Left ventricle myocardium inferior (tissue), 1 donor: Measurements from ENCODE around the gene ZNF668. TPM values are rescaled to one million over a fixed set of nuclear protein-coding genes. Genes with fewer than 3 reads are reported as not detected.

Source experiments
- DNase-seq: peaks from one replicate; pipeline ENCODE4 v3.0.0-alpha.2; 2020
- H3K27ac ChIP-seq: fragments of 200-600 bp; replicated peaks from 2 replicates; pipeline ENCODE4 v1.8.0; 2021
- H3K27me3 ChIP-seq: fragments of 200-600 bp; 2 replicates; pipeline ENCODE4 v1.8.0; 2021; ENCODE audit warnings: low read depth
- H3K36me3 ChIP-seq: fragments of 200-600 bp; 2 replicates; pipeline ENCODE4 v1.8.0; 2021
- H3K4me1 ChIP-seq: fragments of 200-600 bp; 2 replicates; pipeline ENCODE4 v1.8.0; 2021
- H3K4me3 ChIP-seq: fragments of 200-600 bp; 2 replicates; pipeline ENCODE4 v1.8.0; 2021; ENCODE audit warnings: mild to moderate bottlenecking, moderate library complexity
- H3K9me3 ChIP-seq: fragments of 200-600 bp; replicated peaks from 2 replicates; pipeline ENCODE4 v1.8.0; 2021
- intact Hi-C: fragments of 100-400 bp; cut with micrococcal nuclease; formaldehyde crosslinking; loops from one replicate; pipeline ENCODE4 v1.11.0; 2022
- total RNA-seq: library from RNA; stranded (reverse); fragmentation: NEBNext Ultra II Directional; extraction: Animal tissue kit (Norgen Biotek cat#: 25700); gene quantifications from one replicate; pipeline ENCODE4 v1.2.1, GENCODE V29; 2021
- TF ChIP-seq, protein P1 (sequence below): fragments of 200-600 bp; IDR thresholded peaks from 2 replicates; pipeline ENCODE4 v1.8.0; 2021; ENCODE audit warnings: antibody characterized with exemption, mild to moderate bottlenecking, borderline replicate concordance
- donor health status: DM: no; HTN: yes; CAD: no; lungs with severe emphysema.

The ZNF668 gene
- total RNA-seq, 1 donor from 2014 or later = 5.3 TPM

DNA sequence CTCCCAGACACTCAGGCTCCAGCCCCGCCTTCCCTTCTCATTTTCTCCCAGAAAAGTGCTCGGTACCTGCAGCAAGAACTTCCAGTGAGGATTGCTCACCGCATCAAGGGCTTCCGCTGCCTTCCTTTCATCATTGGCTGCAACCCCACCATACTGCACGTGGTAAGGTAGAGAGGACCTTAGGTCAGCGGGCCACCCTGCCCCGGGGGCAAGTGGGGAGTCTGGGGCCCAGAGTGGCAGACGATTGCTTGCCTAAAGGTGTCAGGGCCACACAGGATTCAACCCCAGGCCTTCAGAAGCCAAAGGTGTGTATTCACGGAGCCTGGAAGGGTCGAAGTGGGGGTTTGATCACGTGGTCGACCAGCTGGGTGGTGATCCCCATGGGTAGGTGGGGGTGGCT is 35.6 kb upstream of the ZNF668 start:
- peaks cover 34% of the 10 kb centered on the region for H3K36me3 ChIP-seq
- peak overlapping the region; percentile 98 for H3K4me3 ChIP-seq
- peaks cover 60% of the 10 kb centered on the region for H3K4me1 ChIP-seq
- no peak for DNase-seq
- intact Hi-C loops = no loop called here
- H3K27ac ChIP-seq = peak overlapping the region; percentile 96
- TF ChIP-seq, protein P1, sequence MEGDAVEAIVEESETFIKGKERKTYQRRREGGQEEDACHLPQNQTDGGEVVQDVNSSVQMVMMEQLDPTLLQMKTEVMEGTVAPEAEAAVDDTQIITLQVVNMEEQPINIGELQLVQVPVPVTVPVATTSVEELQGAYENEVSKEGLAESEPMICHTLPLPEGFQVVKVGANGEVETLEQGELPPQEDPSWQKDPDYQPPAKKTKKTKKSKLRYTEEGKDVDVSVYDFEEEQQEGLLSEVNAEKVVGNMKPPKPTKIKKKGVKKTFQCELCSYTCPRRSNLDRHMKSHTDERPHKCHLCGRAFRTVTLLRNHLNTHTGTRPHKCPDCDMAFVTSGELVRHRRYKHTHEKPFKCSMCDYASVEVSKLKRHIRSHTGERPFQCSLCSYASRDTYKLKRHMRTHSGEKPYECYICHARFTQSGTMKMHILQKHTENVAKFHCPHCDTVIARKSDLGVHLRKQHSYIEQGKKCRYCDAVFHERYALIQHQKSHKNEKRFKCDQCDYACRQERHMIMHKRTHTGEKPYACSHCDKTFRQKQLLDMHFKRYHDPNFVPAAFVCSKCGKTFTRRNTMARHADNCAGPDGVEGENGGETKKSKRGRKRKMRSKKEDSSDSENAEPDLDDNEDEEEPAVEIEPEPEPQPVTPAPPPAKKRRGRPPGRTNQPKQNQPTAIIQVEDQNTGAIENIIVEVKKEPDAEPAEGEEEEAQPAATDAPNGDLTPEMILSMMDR = no peak
- H3K9me3 ChIP-seq = no peaks in the 10 kb centered on the region
- H3K27me3 ChIP-seq = no peaks in the 10 kb centered on the region

DNA sequence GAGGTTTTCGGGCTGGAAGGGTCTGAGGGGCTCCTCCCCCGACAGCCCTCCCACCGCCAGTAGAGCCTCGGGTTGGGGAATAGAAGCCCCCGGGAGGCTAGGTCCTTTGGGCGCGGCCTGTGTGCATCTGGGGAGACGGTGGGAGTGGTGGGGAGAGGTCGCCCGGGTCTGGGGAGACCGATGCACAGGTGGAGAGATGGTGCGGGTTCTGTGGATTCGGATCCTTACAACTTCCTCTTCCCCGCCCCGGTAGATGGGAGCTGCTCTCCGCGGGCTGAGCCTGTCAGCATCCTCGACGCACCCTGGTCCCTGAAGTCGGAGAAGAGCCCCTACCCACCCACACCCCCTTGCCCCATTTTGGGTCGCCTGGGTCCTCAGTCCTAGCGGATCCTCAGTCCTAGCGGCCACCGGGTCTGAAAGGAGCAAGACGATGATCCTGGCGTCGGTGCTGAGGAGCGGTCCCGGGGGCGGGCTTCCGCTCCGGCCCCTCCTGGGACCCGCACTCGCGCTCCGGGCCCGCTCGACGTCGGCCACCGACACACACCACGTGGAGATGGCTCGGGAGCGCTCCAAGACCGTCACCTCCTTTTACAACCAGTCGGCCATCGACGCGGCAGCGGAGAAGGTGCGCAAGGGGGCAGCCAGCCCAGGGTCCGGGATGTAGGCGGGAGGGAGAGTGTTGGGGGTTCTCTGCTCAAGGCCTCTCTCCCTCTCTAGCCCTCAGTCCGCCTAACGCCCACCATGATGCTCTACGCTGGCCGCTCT is 34.9 kb upstream of the ZNF668 start:
- H3K36me3 ChIP-seq = peaks cover 34% of the 10 kb centered on the region
- peaks cover 54% of the 10 kb centered on the region for H3K4me1 ChIP-seq
- no peaks in the 10 kb centered on the region for H3K9me3 ChIP-seq
- H3K27ac ChIP-seq = peak overlapping the region; percentile 96
- DNase-seq = no peak
- TF ChIP-seq, protein P1 = no peak
- intact Hi-C loops = no loop called here
- peak overlapping the region; percentile 98 for H3K4me3 ChIP-seq
- no peaks in the 10 kb centered on the region for H3K27me3 ChIP-seq

DNA sequence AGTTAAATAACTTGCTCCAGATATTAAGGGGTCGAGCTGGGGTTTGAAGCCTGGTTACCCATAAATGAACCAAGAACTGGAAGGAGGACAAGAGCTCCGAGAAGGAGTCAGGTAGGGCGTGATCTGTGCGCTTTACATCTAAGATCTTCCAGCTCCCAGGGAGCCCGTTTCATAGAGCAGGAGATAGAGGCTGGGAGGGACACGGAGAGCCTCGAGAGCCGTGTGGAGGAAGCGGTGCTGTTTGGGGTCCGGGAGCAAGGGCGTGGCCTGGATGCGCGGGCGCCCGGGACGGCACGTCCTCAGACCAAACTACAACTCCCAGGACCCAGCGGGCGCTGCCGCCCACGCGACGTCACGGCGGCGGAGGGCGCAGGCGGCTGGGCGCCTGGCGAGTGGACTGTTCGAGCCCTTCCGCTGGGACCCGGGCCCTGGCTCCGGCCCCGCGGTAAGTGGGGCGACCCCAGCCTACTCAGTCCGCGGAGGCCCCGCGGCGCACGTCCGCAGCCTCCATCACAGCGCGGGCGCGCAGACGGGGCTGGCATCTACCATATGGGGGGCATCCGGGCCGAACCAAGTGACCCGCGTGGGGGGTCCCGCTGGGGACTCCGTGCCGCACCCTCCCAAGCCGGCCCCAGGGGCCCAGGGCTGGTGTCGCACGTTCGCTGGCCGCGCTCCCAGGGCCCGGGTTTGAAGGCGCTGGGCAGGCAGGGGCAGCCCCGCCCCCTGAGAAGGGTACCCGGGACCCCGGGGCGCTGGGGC is 34.2 kb upstream of the ZNF668 start, which contains the start of gene BCKDK:
BCKDK (plus strand) TSS at position 352 of the 759 bp plus-strand sequence. CDS start 838 bp downstream, outside the sequence.
- H3K27me3 ChIP-seq = no peaks in the 10 kb centered on the region
- H3K27ac ChIP-seq = peak within 1 kb of the TSS; percentile 96
- no peaks in the 10 kb centered on the region for H3K9me3 ChIP-seq
- peak within 1 kb of the TSS; percentile 98 for H3K4me3 ChIP-seq
- H3K4me1 ChIP-seq = peaks cover 47% of the 10 kb centered on the region
- intact Hi-C loops = no loop called here
- peak; percentile 87 for DNase-seq
- H3K36me3 ChIP-seq = peaks cover 34% of the 10 kb centered on the region
- TF ChIP-seq, protein P1 = no peak

DNA sequence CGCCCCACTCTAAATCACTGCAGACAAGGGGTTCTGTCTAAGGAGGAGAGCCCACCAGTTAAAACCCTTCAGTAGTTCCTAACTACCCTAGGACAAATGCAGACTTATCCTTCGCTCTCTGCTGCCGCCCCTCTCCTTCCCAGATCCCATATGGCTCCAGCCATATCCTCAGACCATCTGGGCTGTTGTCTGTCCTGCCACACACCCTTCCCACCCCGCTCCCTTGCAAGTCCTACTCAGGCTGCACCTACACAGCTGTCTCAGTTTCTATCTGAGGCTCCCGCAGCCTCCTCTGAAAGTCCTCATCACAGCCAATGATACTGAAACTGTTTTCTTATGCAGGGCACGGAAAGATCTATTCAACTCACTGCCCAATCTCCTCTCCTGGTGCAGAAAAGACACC is 33.4 kb upstream of the ZNF668 start:
- H3K9me3 ChIP-seq = no peaks in the 10 kb centered on the region
- H3K4me3 ChIP-seq = peak overlapping the region; percentile 98
- TF ChIP-seq, protein P1 = no peak
- no peak for DNase-seq
- H3K36me3 ChIP-seq = peaks cover 33% of the 10 kb centered on the region
- H3K27me3 ChIP-seq = no peaks in the 10 kb centered on the region
- peak overlapping the region; percentile 96 for H3K27ac ChIP-seq
- H3K4me1 ChIP-seq = peaks cover 39% of the 10 kb centered on the region
- intact Hi-C loops = no loop called here

DNA sequence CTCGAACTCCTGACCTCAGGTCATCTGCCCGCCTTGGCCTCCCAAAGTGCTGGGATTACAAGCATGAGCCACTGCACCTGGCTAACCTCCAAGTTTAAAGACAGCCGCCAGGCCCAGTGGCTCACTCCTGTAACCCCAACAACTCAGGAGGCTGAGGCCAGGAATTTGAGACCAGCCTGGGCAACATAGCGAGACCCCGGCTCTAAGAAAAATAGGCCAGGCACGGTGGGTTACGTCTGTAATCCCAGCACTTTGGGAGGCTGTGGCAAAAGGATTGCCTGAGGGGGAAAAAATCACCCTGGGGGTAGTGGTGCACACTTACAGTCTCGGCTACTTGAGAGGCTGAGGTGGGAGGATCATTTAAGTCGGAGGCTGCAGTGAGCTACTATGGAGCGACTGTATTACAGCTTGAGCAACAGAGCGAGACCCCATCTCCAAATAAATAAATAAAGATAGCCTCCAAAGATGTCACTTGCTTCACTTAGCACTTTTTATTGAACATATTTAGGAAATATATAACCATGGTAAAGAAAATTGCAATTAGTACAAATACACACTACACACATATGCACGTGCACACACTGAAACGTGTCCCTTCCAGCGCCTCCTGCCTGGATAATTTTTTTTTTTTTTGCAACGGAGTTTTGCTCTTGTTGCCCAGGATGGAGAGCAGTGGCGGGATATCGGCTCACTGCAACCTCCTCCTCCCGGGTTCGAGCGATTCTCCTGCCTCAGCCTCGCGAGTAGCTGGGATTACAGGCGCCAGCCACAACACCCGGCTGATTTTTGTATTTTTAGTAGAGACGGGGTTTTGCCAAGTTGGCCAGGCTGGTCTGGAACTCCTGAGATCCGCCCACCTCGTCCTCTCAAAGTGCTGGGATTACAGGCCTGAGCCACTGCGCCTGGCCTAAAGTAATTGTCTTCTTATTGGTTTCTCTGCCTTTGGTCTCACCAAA is 32.7 kb upstream of the ZNF668 start:
- H3K4me3 ChIP-seq = no peak overlapping the region
- H3K4me1 ChIP-seq = peaks cover 32% of the 10 kb centered on the region
- peak overlapping the region; percentile 96 for H3K27ac ChIP-seq
- no peak for DNase-seq
- H3K36me3 ChIP-seq = peaks cover 26% of the 10 kb centered on the region
- intact Hi-C loops = no loop called here
- no peaks in the 10 kb centered on the region for H3K9me3 ChIP-seq
- H3K27me3 ChIP-seq = no peaks in the 10 kb centered on the region
- TF ChIP-seq, protein P1 = no peak
